Measurements from ENCODE around the gene OTUB2.

DNA sequence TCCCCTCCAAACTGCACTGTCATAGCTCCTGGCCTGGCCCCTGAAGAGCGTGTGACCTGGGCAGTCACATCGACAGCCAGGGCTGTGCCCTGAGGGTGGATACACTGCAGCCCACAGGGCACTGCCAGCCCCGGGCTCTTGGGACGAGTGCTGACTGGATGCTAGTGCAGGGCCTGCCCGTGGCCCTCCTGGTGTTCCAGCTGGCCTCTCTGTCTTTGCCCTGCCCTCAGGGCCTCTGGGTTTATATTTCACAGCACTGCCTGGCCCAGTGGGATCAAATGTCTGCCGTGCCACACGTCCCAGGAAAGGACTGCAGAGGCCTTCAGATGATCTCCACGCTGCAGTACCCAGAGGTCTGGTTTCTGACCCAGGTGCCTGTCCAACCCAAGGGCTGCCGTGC, 39.2 kb upstream of the OTUB2 start:
- TF ChIP-seq, protein P1, sequence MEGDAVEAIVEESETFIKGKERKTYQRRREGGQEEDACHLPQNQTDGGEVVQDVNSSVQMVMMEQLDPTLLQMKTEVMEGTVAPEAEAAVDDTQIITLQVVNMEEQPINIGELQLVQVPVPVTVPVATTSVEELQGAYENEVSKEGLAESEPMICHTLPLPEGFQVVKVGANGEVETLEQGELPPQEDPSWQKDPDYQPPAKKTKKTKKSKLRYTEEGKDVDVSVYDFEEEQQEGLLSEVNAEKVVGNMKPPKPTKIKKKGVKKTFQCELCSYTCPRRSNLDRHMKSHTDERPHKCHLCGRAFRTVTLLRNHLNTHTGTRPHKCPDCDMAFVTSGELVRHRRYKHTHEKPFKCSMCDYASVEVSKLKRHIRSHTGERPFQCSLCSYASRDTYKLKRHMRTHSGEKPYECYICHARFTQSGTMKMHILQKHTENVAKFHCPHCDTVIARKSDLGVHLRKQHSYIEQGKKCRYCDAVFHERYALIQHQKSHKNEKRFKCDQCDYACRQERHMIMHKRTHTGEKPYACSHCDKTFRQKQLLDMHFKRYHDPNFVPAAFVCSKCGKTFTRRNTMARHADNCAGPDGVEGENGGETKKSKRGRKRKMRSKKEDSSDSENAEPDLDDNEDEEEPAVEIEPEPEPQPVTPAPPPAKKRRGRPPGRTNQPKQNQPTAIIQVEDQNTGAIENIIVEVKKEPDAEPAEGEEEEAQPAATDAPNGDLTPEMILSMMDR (conservative IDR thresholded peaks at IDR 0.05): no peak
- TF ChIP-seq ZFX (IDR thresholded peaks at IDR 0.05): no peak

Measured in C4-2B (cell line).